Stimulated activated CD8-positive, alpha-beta memory T cell treated with anti-CD3 and anti-CD28 coated beads, Interleukin-15, amount 100 ng/mL, for 24 hours (primary cell): ENCODE results near the gene RAI1.
A peak's percentile ranks its signal among the peaks of the same experiment; 100 is the strongest.

ENCODE experiments used
- DNase-seq: peaks from one replicate; pipeline ENCODE4 v3.0.0-alpha.2; 2020; ENCODE audit warnings: low read depth

The RAI1 gene

DNA sequence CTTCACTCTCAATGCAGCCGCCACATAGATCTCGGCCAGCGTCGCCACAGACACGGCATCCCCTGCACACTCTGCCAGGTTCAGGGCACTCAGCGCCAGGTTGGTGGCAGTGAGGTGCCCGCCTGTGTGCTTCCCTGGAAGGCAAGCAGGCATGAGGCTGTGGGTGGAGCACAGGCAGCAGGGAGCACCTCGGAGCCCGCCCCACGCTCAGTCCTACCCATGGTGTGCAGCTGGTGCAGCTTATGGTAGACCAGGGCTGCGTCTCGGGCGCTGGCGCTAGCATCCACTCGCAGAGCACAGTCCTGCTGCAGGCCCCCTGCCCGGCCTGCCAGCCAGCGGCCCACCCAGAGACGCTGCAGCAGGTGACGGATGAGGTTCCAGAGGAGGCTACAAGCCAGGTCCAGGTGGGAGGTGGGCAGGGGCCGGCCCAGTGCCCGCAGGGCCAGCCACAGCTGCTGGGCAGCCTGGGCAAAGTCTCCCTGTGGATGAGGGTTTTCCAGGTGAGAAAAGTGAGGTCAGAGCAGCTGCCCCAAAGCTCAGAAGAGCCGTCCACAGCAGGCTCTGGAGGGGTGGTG is 135.1 kb downstream of the RAI1 start:
- no peak for DNase-seq

DNA sequence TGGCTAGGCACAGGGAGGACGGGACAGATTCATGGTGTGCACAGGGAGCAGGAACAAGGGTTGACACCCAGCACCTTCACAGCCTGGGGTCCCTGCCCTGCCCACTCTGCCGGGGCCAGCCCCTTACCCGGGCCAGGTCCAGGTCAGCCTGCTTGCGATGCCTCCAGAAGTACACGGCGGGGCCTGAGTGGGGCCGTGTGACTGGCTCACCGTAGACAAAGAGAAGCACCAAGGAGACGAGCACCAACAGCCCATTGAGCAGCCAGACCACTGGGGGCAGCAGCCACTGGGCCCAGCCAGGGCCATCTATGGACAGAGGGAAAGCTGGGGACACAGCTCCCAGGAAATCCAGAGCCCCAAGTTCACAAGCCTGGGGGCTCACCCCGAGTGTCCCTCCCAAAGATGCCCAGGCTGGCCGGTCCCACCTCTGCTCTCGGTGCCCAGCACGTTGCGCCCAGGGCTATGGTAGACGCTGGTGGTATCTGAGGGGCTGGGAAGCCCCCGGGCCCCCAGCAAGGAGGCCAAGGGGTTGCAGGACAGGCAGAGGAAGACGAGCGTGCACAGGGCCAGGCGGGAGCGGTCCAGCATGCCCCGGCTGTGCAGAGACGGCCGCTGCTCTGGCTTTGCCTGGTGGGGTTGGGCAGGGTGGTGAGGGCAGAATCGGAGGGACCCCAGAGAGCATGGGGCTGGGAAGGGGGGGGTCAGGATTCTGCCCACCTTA is 135.7 kb downstream of the RAI1 start:
- DNase-seq, result no peak

DNA sequence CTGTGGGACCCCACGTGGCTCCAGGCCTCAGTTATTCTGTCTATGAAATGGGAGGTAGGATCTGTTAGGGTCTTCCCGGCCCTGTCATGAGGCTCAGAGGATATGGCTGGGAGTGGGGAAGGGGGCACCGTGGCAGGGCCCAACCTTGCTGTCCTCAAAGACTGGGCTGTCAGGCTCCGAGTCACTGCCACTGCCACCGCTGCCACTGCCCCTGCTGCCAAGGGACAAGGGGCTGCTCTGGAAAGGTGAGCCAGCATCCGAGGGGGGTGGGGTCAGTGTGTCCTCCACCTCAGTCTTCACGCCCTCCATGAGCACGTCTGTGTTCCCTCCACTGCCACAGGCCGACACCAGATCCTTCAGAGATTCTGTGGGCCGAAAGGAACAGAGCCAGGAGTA is 136.3 kb downstream of the RAI1 start:
- DNase-seq, result no peak

DNA sequence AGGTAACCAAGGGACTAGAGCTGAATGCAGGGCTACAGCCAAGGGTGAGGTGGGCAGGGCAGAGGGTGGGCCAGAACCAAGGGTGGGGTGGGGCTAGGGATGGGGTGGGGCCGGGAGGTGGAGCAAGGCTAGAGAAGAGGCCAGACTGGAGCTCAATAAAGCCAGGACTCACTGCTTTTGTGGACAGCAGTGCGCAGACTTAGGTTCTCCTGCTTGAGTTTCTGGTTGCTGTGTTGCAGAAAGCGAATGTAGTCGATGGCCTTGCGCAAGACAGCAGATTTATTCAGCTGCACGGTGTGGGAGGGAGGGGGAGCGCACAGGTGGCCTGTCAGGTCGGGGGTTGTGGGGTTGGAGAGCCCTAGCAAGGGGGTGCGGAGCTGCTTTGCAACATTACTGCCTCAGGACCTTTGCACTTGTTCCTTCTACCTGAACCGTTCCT is 136.8 kb downstream of the RAI1 start:
- DNase-seq, result no peak

DNA sequence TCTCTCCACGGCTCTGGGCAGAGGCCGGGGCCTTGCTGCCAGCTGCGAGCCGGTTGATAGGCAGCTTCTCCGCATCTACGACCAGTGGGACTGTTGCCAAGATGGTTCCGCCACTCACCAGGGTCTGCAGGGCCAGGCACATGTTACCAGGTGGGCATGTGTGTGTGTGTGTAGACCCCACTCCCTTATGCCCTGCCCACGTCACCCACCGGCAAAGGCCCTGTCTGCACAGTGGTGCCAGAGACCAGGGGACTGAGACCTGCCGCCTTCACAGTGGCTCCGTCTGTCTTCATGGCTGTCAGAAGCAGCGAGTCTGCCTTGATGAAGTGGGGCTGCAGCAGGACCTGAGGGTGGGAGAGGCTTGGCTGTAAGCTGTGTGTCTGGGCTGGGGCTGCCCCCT is 137.9 kb downstream of the RAI1 start:
- DNase-seq, result no peak

DNA sequence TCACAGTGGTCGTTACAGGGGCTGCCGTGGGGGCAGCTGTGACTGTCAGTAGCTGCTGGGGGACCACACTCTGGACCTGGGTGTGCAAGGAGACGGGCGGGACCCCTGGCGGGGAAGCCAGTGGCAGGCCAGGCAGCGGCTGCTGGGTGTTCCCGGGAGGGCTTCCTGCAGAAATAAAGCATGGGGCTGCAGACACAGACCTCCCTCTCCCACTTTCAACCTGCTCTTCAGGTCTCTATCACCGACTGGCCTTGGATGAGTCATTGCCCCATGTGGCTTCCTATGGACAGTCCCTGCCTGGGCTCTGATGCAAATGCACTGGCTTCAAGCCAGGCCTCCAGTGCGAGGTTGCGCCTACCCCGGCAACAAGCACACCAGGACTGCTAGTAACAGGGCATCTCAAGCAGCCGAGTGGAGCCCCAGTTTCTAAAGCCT is 138.3 kb downstream of the RAI1 start:
- DNase-seq, result no peak

DNA sequence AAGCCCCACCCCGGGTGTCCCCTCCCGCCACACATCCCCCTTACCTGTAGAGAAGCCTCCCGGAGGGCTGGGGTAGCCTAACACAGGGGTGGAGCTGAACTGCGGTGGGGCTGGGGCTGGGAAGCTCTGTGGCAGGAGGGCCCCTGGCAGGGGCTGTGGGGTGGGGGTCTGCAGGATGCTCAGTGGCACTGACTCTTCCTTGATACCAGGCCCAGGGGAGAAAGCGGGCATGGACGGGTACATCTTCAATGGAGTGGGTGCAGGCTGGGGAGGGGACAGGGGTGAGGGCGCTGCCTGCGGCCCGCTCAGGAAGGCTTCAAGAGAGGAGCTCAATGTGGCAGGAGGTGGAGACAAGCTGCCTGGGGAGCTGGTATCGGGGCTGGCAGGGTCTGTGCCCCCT is 138.8 kb downstream of the RAI1 start:
- no peak for DNase-seq

DNA sequence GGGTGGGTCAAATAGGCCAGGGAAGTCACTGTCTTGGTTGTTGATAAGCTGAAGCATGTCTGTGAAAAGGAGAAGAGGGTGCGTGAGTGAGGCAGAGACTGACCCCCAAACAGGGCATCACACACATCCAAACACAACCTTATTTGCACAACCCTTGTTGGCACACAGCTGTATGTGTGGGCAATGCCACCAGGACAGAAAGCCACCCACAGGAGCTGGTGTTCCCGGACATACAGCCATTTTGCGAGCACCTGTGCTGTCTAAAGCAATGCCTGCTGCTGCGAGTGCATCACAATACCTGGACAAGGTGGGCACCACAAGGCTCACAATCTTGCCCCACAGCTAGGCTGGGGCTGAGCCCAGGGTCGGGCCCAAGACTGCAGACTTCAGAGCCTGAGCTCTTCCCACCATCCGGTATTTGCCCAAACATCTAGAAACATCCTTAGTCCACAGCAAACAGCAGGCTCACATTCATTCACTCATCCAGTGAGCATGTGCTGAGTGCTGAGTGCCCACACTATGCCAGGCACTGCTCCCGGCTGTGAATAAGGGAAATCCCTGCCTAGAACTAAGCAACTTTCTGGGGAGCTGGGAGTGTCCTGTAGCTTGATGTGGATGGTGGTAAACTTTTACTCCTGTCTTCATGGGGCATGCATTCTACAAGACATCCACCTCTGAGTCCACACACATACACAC is 139.4 kb downstream of the RAI1 start:
- no peak for DNase-seq

DNA sequence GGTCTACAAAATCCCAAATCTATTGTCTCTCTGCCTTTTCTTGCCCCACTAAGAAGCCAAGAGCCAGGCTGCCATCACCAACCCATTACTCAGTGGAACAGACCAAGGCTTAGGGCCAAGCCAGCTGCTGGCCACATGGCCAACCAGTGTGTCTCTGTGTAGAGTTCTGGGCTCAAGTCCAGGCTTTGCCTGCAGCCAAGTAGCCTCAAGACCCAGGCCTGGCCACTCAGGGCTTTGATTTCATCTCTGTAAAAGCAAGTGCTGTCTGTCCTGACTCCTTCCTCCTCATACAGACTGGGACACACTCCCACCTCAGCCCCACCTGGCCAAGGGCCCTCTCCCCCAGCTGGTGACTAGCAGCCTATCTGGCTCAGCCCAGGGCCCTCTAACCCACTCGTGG is 140.9 kb downstream of the RAI1 start:
- DNase-seq, result no peak

DNA sequence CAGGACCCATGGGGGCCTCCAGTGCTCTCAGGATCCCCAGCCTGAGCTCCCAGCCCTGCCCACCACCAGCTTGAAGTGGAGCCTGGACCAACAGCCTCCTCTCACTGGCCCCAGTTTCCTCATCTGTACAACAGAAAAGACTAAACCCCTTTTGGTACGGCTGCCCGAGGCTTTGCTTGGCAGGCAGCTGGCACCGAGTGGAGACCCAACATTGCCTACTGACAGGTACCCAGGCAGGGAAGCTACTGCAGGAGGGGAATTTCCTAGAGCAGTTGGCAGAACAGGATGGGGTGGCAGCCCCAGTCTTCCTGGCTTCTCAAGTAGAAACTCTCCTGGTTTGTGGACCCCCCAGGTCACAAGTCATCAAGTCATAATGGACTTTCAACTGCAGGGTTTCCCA is 141.4 kb downstream of the RAI1 start:
- no peak for DNase-seq

DNA sequence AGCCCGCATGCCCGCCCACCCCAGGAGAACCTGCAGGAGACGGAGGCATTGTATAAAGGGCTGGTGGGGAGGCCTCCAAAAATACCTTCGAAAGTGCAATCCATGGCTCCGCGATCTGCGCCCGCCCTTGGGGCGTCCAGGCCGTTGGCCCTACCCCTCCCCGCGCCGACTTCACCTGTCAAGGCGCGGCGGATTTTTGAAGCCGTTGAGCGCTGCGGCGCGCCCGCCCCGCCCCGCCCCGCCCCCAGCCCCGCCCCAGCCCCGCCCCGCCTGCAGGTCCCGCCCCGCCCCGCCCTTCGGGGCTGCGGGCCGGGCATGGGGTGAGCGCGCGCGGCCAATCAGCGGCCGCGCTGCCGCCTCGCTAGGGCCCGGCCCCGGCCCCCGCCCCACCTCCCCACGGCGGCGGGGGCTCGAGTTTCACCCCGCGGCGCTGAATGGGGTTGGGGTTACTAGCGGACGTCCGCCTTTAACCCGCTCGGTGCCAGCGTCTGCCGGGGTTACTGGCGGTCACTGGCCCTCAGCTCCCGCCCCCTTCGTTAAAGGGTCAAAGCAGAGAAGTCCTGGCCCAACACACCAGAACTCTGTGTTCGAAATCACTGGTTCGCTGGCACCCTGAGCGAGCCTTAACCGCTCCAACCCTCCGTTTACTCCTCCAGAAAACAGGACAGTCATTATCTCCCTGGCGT is 142.3 kb downstream of the RAI1 start:
- DNase-seq, result peak; percentile 43

DNA sequence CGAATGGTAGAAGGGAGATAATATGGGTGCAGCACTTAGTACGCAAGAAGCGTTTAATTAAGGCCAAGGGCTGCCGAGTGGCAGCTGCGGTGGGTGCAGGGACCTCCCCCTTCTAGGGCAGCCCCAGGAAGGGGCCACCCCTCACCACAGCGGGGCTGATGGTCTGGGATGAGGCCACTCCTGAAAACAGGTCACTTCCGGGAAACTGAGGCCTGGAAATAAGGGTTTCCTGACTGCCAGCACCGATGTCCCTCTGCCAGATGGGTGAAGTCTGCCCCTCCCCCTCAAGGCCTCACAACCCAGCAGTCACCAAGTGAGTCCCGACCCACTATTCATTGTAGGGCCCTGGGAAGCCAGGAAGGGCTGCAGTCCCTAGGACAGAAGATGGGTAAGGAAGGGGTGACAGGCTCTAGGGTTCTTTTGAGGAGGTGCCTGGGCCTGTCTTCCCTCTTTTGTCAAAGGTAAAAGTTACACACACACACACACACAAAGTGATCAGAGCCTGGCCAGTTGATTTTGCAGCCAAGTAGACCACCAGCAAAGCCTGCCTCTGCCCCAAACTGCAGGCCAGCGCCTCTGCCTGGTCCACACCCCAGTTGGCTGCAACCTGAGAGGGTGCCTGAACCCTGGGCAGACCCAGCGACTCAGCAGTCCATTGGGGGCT is 143.0 kb downstream of the RAI1 start:
- no peak for DNase-seq

DNA sequence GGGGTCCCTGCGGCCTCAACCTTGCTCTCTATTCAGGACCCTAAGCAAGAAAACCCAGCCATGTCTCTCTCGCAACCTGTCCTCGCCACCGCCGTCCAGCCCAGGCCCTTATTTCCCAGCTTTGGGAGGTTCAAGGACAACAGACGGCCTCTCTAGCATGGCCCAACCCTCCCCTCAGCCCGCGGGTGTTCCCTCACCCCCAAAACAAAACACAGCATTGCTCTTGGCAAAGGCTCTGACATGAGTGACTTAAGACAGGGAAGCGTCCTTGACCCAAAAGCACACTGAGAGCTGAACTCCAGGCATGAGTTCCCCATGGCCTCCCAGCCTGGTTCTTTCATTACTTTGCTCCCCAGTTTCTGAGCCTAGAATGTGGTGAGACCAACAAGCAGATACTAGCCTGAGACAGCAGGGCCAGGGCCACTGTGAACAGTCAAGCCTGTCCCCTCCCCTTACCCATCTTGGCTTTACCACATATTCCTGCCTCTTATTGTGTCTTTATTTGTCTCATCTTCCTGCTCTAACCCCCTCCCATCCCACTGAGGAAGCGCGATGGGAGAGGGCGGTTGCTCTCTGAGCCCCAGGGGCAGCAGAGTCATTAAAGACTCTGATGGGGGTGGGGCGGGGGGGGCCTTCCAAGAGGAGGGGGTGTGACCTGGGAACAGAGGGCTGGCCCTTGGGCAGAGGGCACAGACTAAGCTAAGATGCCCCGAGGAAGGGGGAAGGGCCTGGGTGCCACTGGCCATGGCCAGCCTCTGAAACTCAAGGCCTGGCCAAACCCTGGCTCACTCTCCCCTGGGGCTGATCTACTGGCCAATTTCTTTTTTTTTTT is 143.7 kb downstream of the RAI1 start:
- no peak for DNase-seq

DNA sequence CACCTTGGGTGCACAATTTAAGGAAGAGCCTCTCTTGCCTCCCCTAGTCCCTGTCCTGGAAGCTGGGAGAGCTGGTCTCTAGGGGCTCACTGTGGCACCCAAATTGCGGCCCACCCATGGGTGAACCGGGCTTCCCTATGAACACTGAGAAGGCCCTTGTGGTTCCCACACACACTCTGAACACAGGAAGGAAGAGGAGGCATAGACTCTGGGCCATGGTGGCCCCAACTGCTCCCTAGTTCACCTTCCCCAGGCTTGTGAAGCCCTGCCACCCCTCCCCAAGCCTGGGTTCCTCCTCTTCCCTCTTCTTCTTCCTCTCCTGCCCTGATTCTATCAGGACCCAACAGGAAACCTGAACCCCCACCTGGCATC is 145.1 kb downstream of the RAI1 start:
- DNase-seq, result no peak

DNA sequence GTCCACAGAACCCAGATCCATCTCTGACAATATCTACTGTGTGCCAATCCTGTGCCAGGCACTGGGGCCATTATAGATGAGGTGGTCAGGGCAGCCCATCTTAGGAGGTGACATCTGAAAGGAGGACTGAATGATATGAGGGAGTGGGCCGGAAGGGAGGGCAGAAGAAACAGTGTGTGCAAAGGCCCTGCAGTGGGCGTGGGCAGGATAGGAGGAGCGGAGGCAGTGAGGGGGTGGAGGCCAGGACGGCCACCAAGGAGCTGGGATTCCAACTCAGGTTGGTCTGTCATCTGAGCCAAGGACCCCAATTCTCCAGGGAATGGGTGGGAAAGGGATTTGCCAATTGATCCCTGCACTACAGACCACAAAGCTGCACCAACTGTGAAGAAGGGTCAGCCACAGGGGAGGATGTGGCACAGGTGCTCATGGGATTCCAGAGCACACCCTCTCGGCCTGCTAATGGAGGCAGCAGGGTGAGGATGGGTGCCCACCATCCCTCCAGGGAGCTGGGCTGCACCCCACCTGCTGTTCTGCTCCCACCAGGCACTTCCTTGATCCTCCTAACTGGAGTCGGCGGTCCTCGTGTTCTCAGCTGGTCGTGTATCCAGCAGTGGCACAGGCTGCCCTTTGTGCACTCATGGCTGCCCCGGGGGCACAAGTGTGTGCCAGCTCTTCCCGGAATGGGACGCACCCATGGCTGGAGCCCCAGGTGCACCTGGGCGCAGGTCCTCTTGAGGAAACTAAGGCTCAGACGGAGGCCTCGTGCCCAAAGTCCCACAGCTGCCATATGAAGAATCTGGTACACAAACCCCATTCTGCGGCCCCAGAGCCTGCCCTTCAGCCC is 145.9 kb downstream of the RAI1 start:
- DNase-seq, result no peak

DNA sequence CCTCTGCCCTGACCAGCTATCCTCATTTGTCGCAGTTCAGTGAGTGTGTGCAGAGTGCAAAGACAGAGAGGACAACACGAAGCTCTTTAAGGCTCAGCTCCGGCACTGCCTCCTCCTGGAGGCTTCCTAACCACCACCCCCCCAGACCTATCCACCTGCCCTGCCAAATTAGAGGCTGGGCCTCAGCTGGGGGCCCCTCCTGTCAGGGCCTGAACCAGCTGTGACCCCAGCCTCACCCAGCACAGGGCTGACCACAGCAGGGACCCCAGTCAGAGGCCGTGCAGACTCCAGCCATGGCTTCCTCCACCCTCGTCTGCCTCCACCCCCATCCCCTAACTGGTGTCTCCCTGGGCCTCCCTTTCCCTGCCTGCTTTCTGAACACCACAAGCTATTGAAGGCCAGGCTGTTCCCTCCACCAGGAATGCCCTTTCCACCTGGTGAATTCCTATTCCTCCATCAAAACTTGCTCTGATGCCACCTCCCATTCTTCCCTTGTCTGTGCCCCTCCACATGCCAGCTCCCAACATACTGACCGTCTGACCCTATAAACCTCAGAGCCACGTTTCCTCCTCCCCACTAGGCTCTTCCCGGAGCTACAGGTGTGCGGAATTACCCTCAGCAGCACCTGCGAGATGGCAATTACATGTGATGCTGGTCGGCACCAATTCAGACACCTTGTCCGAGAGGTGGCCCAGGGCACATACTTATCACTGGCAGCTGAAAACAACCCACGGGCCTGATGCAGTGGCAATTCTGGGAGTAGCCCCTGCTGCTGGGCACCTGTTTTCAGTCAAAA is 146.8 kb downstream of the RAI1 start:
- no peak for DNase-seq

DNA sequence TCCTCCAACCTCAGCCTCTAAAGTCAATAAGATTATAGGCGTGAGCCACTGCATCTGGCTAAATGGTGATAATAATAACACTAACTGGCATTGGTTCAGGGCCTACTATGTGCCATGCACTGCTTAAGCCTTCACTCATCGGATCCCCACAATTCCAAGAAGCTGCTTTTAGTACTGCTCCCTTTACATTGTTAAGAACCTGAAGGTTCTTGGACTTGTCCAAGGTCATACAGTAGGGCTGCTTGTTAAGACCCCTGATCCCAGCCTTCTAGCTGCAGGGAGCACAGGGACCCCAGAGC is 149.0 kb downstream of the RAI1 start:
- no peak for DNase-seq

DNA sequence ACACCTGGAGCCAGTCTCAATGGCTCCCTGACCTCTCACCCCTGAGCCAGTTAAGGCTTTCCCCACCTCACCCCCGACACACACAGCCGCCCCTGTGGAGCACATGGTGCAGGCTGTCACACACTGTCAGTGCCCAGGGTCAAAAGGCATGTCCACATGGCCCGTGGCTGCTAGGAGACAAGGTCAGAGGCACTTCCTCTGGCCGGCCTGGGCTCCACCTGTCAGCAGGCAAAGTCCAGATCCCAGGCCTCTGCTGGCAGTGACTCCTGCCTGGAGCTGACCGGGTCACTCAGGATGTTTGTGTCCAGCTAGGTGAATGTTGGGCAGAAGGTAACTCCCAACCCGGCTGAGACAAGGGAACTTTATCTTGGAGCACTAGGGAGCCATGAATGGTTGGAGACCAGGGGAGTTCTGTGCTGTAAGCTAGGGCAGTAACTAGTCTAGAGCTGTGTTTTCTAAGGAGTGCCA is 149.5 kb downstream of the RAI1 start:
- no peak for DNase-seq

DNA sequence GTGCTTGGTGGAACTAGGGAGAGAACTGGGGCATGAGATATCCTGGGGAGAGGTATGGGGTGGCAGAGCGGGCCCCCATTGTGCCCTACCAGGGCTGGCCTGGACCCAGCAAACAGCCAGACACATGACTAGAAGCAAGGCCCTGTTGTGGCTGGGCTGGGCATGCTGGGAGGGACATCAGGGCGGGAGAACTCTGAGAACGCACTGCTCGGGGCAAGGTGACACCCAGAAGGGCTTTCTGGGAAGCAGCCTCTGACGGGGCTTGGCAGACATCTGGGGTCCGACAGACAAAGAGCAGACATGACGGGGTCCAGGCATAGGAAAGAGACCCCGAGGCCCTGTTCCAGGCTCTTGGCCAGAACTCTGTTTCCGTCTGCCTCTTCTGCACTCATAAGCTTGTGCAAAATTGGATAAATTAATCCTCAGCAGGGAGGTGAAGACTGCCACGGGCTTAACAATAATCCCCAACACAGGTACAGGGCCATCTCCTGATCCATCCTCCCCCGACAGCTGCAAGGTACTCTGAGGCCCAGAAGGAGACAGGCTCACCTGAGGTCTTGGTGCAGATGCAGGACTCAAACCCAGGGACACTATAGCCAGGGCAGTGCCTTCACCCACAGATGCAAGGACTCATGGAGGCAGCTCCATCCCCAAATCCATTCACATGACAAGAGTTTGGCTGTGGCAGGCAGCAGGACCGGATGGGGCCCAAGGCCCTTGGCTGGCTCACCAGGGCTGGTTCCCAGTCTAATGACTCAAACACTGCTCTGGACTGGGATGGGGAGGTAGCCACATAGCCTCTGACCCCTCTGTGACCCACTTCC is 150.2 kb downstream of the RAI1 start:
- no peak for DNase-seq
